ENCODE results near the gene KIF14.

GRCh38 chr1:200538179-200538578 is 82.4 kb downstream of the KIF14 start:
- TF ChIP-seq POLR2A (IDR thresholded peaks at IDR 0.05): no peak
- TF ChIP-seq, protein P1, sequence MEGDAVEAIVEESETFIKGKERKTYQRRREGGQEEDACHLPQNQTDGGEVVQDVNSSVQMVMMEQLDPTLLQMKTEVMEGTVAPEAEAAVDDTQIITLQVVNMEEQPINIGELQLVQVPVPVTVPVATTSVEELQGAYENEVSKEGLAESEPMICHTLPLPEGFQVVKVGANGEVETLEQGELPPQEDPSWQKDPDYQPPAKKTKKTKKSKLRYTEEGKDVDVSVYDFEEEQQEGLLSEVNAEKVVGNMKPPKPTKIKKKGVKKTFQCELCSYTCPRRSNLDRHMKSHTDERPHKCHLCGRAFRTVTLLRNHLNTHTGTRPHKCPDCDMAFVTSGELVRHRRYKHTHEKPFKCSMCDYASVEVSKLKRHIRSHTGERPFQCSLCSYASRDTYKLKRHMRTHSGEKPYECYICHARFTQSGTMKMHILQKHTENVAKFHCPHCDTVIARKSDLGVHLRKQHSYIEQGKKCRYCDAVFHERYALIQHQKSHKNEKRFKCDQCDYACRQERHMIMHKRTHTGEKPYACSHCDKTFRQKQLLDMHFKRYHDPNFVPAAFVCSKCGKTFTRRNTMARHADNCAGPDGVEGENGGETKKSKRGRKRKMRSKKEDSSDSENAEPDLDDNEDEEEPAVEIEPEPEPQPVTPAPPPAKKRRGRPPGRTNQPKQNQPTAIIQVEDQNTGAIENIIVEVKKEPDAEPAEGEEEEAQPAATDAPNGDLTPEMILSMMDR (IDR thresholded peaks at IDR 0.05): no peak

Data from body of pancreas (tissue), 4 donors.